ENCODE results near the gene PTPRK.

GRCh38 chr6:128400875-128401274 is 119.5 kb downstream of the PTPRK start:
- TF ChIP-seq CTCF (IDR thresholded peaks at IDR 0.05; ENCODE audit: low read depth, low read length) (no peak), EZH2phosphoT487 (IDR thresholded peaks at IDR 0.05; ENCODE audit: low read depth) (no peak)

Measured in OCI-LY3 (cell line).